ENCODE measurements around the gene FBXO27. TPM values are rescaled to one million over a fixed set of nuclear protein-coding genes. Genes with fewer than 3 reads are reported as not detected.

Gene FBXO27
- total and polyA plus RNA-seq, 2 of the 4 experiments (the other 2 are of a cell fraction), result 0.18 to 0.50 TPM

- Histone ChIP-seq H4K5ac (ENCODE audit: low read depth, low read length) (no peak overlapping the region), H2AK9ac (replicated peaks; ENCODE audit: low read depth, low read length, poor library complexity) (peak overlapping the region; percentile 93), H3K27me3 (ENCODE audit: control insufficient read depth, insufficient read depth, low read length) (no peaks in the 10 kb centered on the region), H2AFZ (replicated peaks; ENCODE audit: low read length, poor library complexity) (peak overlapping the region; percentile 97), H3K9me1 (ENCODE audit: insufficient read depth, low read length) (0 out of 2 replicates have a peak, but pooled peaks cover 4% of the 10 kb centered on the region), H3K9me3 (ENCODE audit: control insufficient read depth, insufficient read depth, low read length) (no peaks in the 10 kb centered on the region), H3K56ac (ENCODE audit: extremely low read depth, insufficient read depth, low read length) (peak overlapping the region; percentile 58), H3K23ac (ENCODE audit: low read depth, low read length) (peak overlapping the region; percentile 75), H3K4me3 (ENCODE audit: insufficient read depth, low read depth, low read length) (peak overlapping the region; percentile 56), H3K4me2 (ENCODE audit: low read depth, low read length) (peak overlapping the region; percentile 57), H2AK5ac (ENCODE audit: low read depth, low read length) (no peak overlapping the region), H3K14ac (replicated peaks; ENCODE audit: low read depth, low read length) (peak overlapping the region; percentile 75; the same call in 1 of the 2 replicates), H3K36me3 (ENCODE audit: control insufficient read depth, insufficient read depth, low read length) (no peaks in the 10 kb centered on the region), H3K27ac (ENCODE audit: insufficient read depth, low read length) (peak overlapping the region; percentile 78), H2BK5ac (ENCODE audit: low read depth, low read length, poor library complexity, severe bottlenecking) (peak overlapping the region; percentile 43), H2BK20ac (ENCODE audit: low read depth, low read length) (no peak overlapping the region), H3K18ac (ENCODE audit: low read depth, low read length) (no peak overlapping the region), H3K4me1 (ENCODE audit: control insufficient read depth, insufficient read depth, low read length) (peaks cover 7% of the 10 kb centered on the region), H2BK120ac (ENCODE audit: low read depth, low read length) (peak overlapping the region; percentile 51; the same call in 1 of the 2 replicates), H3K79me1 (ENCODE audit: low read depth in 1 of 2, low read length in 2 of 2) (peaks cover 12 to 26% of the 10 kb centered on the region in 2 experiments; a peak in 3 of 4 replicates), H2BK15ac (ENCODE audit: low read depth, low read length) (no peak overlapping the region), H4K20me1 (ENCODE audit: insufficient read depth, low read length) (peaks cover 4% of the 10 kb centered on the region; the same call in 1 of the 2 replicates), H4K8ac (ENCODE audit: low read depth in 2 of 2, low read length in 2 of 2) (peak overlapping the region; percentile 15 to 50), H4K91ac (ENCODE audit: insufficient read depth, low read depth, low read length) (peak overlapping the region; percentile 59), H3K4ac (ENCODE audit: low read depth, low read length) (peak overlapping the region; percentile 67), H3K9ac (ENCODE audit: low read depth, low read length) (peak overlapping the region; percentile 40)
- 0% methylated on average over 13 of the region's 19 CpGs; no CpG with 5 or more reads in 1 of the 2 experiments for WGBS, 2 experiments (ENCODE audit: extremely low coverage in 2 of 2, insufficient read length in 1 of 2)
- ATAC-seq (ENCODE audit: low read depth), result 0 out of 2 replicates have a peak, but pooled peaks have one; percentile 4
- CTCF ChIA-PET, result no interaction called here
- intact Hi-C loops (cut with micrococcal nuclease), result no loop called here
- TF ChIP-seq CTCF (conservative IDR thresholded peaks at IDR 0.05; ENCODE audit: low read depth, low read length), result no peak
- no peak for TF ChIP-seq RFX5 (IDR thresholded peaks at IDR 0.05; ENCODE audit: low read depth, low read length)
- dilution Hi-C loops (cut with HindIII; ENCODE audit: low sequenced_read_pairs, unreplicated experiment), result no loop called here
- in situ Hi-C loops (cut with MboI; ENCODE audit: low sequenced_read_pairs), result no loop called here
- DNase-seq, result no peak
- no TSS peak for BruUV-seq (replicated peaks)
- POLR2A ChIA-PET (ENCODE audit: unreplicated experiment), result no interaction called here
These were observed 57.6 kb downstream of the FBXO27 start for GRCh38 chr19:38974624-38975213.

Other genes starting within 250 kb of the FBXO27 start
- gene LGALS7B, start 243.3 kb downstream of the FBXO27 start, total RNA-seq (2012; rRNA removed), result not detected in 2 replicates
- not detected in 2 replicates for gene LGALS7B, start 243.3 kb downstream of the FBXO27 start, polyA plus RNA-seq (2012; rRNA removed)
- gene LGALS4, start 219.6 kb downstream of the FBXO27 start, total RNA-seq (2012; rRNA removed), result not detected in 2 replicates
- gene LGALS4, start 219.6 kb downstream of the FBXO27 start, polyA plus RNA-seq (2012; rRNA removed), result 0.10 and 0.29 TPM in 2 replicates
- gene ECH1, start 200.8 kb downstream of the FBXO27 start, total RNA-seq (2012; rRNA removed), result 15.0 and 15.6 TPM in 2 replicates
- gene ECH1, start 200.8 kb downstream of the FBXO27 start, polyA plus RNA-seq (2012; rRNA removed), result 62.1 and 62.3 TPM in 2 replicates
- gene HNRNPL, start 182.6 kb downstream of the FBXO27 start, total RNA-seq (2012; rRNA removed), result 316 and 429 TPM in 2 replicates
- gene HNRNPL, start 182.6 kb downstream of the FBXO27 start, polyA plus RNA-seq (2012; rRNA removed), result 277 and 280 TPM in 2 replicates
- gene RINL, start 154.3 kb downstream of the FBXO27 start, total RNA-seq (2012; rRNA removed), result 0.72 and 0.83 TPM in 2 replicates
- gene RINL, start 154.3 kb downstream of the FBXO27 start, polyA plus RNA-seq (2012; rRNA removed), result 1.2 and 1.9 TPM in 2 replicates
- gene SIRT2, start 132.9 kb downstream of the FBXO27 start, total RNA-seq (2012; rRNA removed), result 37.5 and 43.0 TPM in 2 replicates
- gene SIRT2, start 132.9 kb downstream of the FBXO27 start, polyA plus RNA-seq (2012; rRNA removed), result 50.0 and 53.8 TPM in 2 replicates
- gene NFKBIB, start 132.6 kb downstream of the FBXO27 start, total RNA-seq (2012; rRNA removed), result 6.4 and 7.5 TPM in 2 replicates
- gene NFKBIB, start 132.6 kb downstream of the FBXO27 start, polyA plus RNA-seq (2012; rRNA removed), result 25.5 and 36.2 TPM in 2 replicates
- not detected in 2 replicates for gene CCER2, start 120.4 kb downstream of the FBXO27 start, total RNA-seq (2012; rRNA removed)
- gene CCER2, start 120.4 kb downstream of the FBXO27 start, polyA plus RNA-seq (2012; rRNA removed), result 0.19 and 0.22 TPM in 2 replicates
- gene SARS2, start 101.8 kb downstream of the FBXO27 start, total RNA-seq (2012; rRNA removed), result 8.3 and 10.8 TPM in 2 replicates
- 33.4 and 40.3 TPM in 2 replicates for gene SARS2, start 101.8 kb downstream of the FBXO27 start, polyA plus RNA-seq (2012; rRNA removed)
- gene MRPS12, start 101.6 kb downstream of the FBXO27 start, total RNA-seq (2012; rRNA removed), result 26.4 and 26.7 TPM in 2 replicates
- 75.4 and 97.4 TPM in 2 replicates for gene MRPS12, start 101.6 kb downstream of the FBXO27 start, polyA plus RNA-seq (2012; rRNA removed)
- gene FBXO17, start 56.8 kb downstream of the FBXO27 start, total RNA-seq (2012; rRNA removed), result 10.8 and 11.9 TPM in 2 replicates
- gene FBXO17, start 56.8 kb downstream of the FBXO27 start, polyA plus RNA-seq (2012; rRNA removed), result 20.7 and 22.6 TPM in 2 replicates
- gene ACP7, start 51.8 kb upstream of the FBXO27 start, total RNA-seq (2012; rRNA removed), result not detected in 2 replicates
- not detected in 2 replicates for gene ACP7, start 51.8 kb upstream of the FBXO27 start, polyA plus RNA-seq (2012; rRNA removed)
- gene PAK4, start 93.2 kb upstream of the FBXO27 start, total RNA-seq (2012; rRNA removed), result 2.0 and 2.8 TPM in 2 replicates
- 27.2 and 35.5 TPM in 2 replicates for gene PAK4, start 93.2 kb upstream of the FBXO27 start, polyA plus RNA-seq (2012; rRNA removed)
- gene NCCRP1, start 164.4 kb upstream of the FBXO27 start, total RNA-seq (2012; rRNA removed), result not detected in 2 replicates
- not detected in 2 replicates for gene NCCRP1, start 164.4 kb upstream of the FBXO27 start, polyA plus RNA-seq (2012; rRNA removed)
- gene SYCN, start 171.7 kb upstream of the FBXO27 start, total RNA-seq (2012; rRNA removed), result not detected in 2 replicates
- gene SYCN, start 171.7 kb upstream of the FBXO27 start, polyA plus RNA-seq (2012; rRNA removed), result not detected in 2 replicates
- not detected in 2 replicates for gene IFNL3, start 212.5 kb upstream of the FBXO27 start, total RNA-seq (2012; rRNA removed)
- gene IFNL3, start 212.5 kb upstream of the FBXO27 start, polyA plus RNA-seq (2012; rRNA removed), result not detected in 2 replicates
- not detected in 2 replicates for gene IFNL4, start 216.3 kb upstream of the FBXO27 start, total RNA-seq (2012; rRNA removed)
- gene IFNL4, start 216.3 kb upstream of the FBXO27 start, polyA plus RNA-seq (2012; rRNA removed), result not detected in 2 replicates
- gene IFNL2, start 235.8 kb upstream of the FBXO27 start, total RNA-seq (2012; rRNA removed), result not detected in 2 replicates
- not detected in 2 replicates for gene IFNL2, start 235.8 kb upstream of the FBXO27 start, polyA plus RNA-seq (2012; rRNA removed)

Data from IMR-90 (cell line).